Mesenteric fat pad (tissue), 1 donor: ENCODE results near the gene BEND3. TPM values are rescaled to one million over a fixed set of nuclear protein-coding genes. Genes with fewer than 3 reads are reported as not detected.
"Not testable (repeated sequence)": the region's sequence is repeated elsewhere in the genome, so short reads cannot be mapped to it uniquely, and the experiment has no call there.

Source experiments
- DNase-seq: peaks from one replicate; pipeline ENCODE4 v3.0.0-alpha.2; 2020; ENCODE audit warnings: low spot score
- long read RNA-seq: library from polyadenylated mRNA; unstranded; transcript quantifications from one replicate; pipeline ENCODE4 v2.0.0, GENCODE V29; 2020
- total RNA-seq: library from RNA; stranded (reverse); fragmentation: NEBNext Ultra II Directional; extraction: Animal tissue kit (Norgen Biotek cat#: 25700); gene quantifications from one replicate; pipeline ENCODE4 v1.2.1, GENCODE V29; 2021
- donor health status: DM: yes; HTN: yes; CAD: no.

BEND3 gene
- 3.4 TPM for total RNA-seq
- long read RNA-seq, partial matches to known transcripts, result 0 of 4 reads
- long read RNA-seq, other reads (novel, unspliced or antisense), result 4 of 4 reads

- peak; percentile 84 for DNase-seq
Observed at GRCh38 chr6:107114926-107115694, at the start of gene BEND3. BEND3 (minus strand) TSS chr6:107115515; CDS start chr6:107099285, 16,230 bp downstream.

- DNase-seq, result not testable (repeated sequence)
Observed at GRCh38 chr6:107164299-107164698, 49.0 kb upstream of the BEND3 start.

GRCh38 chr6:107161521-107161920 lies 46.2 kb upstream of the BEND3 start:
- no peak for DNase-seq

GRCh38 chr6:107156617-107157016 lies 41.3 kb upstream of the BEND3 start:
- no peak for DNase-seq

- no peak for DNase-seq
Observed at GRCh38 chr6:107154801-107155160, 39.5 kb upstream of the BEND3 start.

- peak; percentile 8 for DNase-seq
Observed at GRCh38 chr6:107154131-107154800, 39.0 kb upstream of the BEND3 start.

GRCh38 chr6:107152638-107153430 lies 37.5 kb upstream of the BEND3 start:
- DNase-seq, result no peak

GRCh38 chr6:107144666-107145065 lies 29.4 kb upstream of the BEND3 start:
- no peak for DNase-seq

GRCh38 chr6:107144014-107144413 lies 28.7 kb upstream of the BEND3 start:
- DNase-seq, result peak; percentile 11

GRCh38 chr6:107140581-107140980 lies 25.3 kb upstream of the BEND3 start:
- DNase-seq, result no peak

GRCh38 chr6:107136324-107136723 lies 21.0 kb upstream of the BEND3 start:
- not testable (repeated sequence) for DNase-seq

GRCh38 chr6:107135048-107135680 lies 19.8 kb upstream of the BEND3 start:
- peak; percentile 65 for DNase-seq

GRCh38 chr6:107132330-107132954 lies 17.1 kb upstream of the BEND3 start:
- peak; percentile 30 for DNase-seq

GRCh38 chr6:107129370-107129925 lies 14.1 kb upstream of the BEND3 start:
- DNase-seq, result peak; percentile 43

- no peak for DNase-seq
Observed at GRCh38 chr6:107128577-107128976, 13.3 kb upstream of the BEND3 start.

GRCh38 chr6:107128175-107128574 lies 12.9 kb upstream of the BEND3 start:
- no peak for DNase-seq

- peak; percentile 69 for DNase-seq
Observed at GRCh38 chr6:107125771-107126170, 10.5 kb upstream of the BEND3 start.

- peak; percentile 26 for DNase-seq
Observed at GRCh38 chr6:107124934-107125348, 9.6 kb upstream of the BEND3 start.

- peak; percentile 14 for DNase-seq
Observed at GRCh38 chr6:107123501-107123900, 8.2 kb upstream of the BEND3 start.

- peak; percentile 28 for DNase-seq
Observed at GRCh38 chr6:107122748-107123147, 7.4 kb upstream of the BEND3 start.
